ENCODE measurements around the gene HES1. TPM values are rescaled to one million over a fixed set of nuclear protein-coding genes. Genes with fewer than 3 reads are reported as not detected.
A peak's percentile ranks its signal among the peaks of the same experiment; 100 is the strongest.

Gene HES1
- total RNA-seq, 1 donor from 2014 or later: 100 TPM

DNA sequence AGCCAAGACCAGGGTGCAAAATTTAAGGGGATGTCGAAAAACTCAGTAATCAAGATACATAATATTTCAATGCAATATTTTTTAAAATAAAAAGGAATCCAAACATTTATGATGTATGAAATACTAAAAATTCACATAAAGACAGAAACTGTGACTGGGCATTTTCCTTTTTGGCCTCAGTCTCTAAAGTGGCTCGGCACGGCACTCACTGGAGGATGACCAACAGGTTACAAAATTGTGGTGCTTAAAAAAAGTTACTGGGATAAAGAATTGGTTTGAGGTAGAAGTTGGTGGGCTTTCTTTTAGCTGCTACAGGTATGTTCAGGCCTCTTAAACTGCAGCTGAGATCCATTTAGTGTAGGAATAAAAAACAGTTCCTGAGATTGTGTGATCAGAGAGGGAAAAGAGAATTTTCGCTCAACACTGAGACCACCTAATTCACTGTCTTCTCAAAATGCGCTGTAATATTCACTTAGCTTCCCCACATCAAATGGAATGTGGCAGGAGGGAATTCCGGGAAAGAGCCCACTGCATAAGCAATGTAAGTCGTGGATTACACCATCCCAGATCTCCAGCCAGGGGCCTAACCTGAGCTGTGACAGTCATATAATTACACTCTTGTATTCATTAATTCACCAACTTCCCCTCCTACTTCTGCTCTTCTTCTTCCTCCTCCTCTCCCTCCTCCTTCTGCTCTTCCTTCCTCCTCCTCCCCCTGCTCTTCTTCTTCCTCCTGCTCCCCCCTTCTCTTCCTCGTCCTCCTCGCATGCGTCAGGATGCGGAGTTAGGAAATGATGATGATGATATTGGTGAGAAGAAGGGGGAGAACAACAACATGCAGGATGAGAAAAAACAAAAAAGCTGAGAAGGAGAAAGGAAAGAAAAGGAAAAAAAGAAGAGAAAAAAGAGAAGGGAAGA lies 45.9 kb downstream of the HES1 start:
- Mint-ChIP-seq H3K4me3 (no peak overlapping the region), H3K4me1 (ENCODE audit: unreplicated experiment) (peaks cover 47% of the 10 kb centered on the region), H3K27me3 (peaks cover 3% of the 10 kb centered on the region), H3K9me3 (no peaks in the 10 kb centered on the region), H3K27ac (no peak overlapping the region), H3K36me3 (no peaks in the 10 kb centered on the region)
- TF ChIP-seq, protein P1, sequence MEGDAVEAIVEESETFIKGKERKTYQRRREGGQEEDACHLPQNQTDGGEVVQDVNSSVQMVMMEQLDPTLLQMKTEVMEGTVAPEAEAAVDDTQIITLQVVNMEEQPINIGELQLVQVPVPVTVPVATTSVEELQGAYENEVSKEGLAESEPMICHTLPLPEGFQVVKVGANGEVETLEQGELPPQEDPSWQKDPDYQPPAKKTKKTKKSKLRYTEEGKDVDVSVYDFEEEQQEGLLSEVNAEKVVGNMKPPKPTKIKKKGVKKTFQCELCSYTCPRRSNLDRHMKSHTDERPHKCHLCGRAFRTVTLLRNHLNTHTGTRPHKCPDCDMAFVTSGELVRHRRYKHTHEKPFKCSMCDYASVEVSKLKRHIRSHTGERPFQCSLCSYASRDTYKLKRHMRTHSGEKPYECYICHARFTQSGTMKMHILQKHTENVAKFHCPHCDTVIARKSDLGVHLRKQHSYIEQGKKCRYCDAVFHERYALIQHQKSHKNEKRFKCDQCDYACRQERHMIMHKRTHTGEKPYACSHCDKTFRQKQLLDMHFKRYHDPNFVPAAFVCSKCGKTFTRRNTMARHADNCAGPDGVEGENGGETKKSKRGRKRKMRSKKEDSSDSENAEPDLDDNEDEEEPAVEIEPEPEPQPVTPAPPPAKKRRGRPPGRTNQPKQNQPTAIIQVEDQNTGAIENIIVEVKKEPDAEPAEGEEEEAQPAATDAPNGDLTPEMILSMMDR (conservative IDR thresholded peaks at IDR 0.05): no peak
- DNase-seq (ENCODE audit: extremely low spot score, unreplicated experiment): no peak

DNA sequence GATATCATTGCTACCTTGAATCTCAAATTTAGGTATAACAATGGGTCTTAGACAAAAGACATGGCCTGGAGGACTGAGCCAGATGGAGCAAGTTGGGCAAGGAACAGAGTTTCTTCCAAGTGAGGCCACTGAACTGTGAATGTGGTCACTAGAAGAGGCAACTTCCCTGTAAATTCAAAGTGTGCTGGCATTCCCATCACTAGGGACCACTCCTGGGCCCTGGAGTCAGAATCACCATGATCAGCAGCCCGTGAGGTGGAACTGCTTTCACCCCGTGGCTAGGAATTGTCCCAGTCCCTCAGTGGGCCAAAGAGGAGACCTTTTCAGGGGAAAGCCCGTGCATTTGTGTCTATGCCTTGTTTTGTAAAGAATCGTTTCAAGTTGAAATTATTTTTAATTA lies 47.3 kb downstream of the HES1 start:
- no peaks in the 10 kb centered on the region for H3K36me3 Mint-ChIP-seq
- H3K9me3 Mint-ChIP-seq: no peaks in the 10 kb centered on the region
- DNase-seq (ENCODE audit: extremely low spot score, unreplicated experiment): no peak
- TF ChIP-seq, protein P1 (conservative IDR thresholded peaks at IDR 0.05): no peak
- H3K27ac Mint-ChIP-seq: no peak overlapping the region
- no peaks in the 10 kb centered on the region for H3K27me3 Mint-ChIP-seq
- H3K4me1 Mint-ChIP-seq (ENCODE audit: unreplicated experiment): peaks cover 40% of the 10 kb centered on the region
- no peak overlapping the region for H3K4me3 Mint-ChIP-seq

DNA sequence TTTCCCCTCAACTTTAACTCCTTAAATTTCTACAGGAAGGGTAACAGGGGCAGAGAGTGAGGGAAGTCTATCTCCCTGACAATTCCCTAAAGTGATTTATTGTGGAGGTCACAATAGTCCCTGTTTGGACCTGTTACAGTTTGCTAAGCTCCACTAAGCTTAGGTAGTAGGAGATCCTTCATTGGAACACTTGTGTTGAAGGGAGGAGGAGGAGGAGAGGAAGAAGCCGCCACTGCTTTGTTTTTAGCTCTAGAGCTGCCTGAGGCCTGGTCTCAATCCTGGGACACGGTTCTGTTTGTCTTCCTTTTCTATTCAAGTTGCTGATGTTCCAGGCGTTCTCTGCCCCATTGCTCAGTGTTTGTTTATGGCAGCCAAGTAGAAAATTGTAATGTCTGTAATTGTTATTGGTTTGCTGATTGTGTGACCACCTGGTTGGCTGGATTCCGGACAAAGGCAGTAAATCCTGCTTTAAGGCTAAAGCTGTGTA lies 48.4 kb downstream of the HES1 start:
- no peaks in the 10 kb centered on the region for H3K27me3 Mint-ChIP-seq
- no peak for DNase-seq (ENCODE audit: extremely low spot score, unreplicated experiment)
- no peak overlapping the region for H3K4me3 Mint-ChIP-seq
- H3K27ac Mint-ChIP-seq: peak overlapping the region; percentile 30
- TF ChIP-seq, protein P1 (conservative IDR thresholded peaks at IDR 0.05): no peak
- peaks cover 39% of the 10 kb centered on the region for H3K4me1 Mint-ChIP-seq (ENCODE audit: unreplicated experiment)
- H3K36me3 Mint-ChIP-seq: no peaks in the 10 kb centered on the region
- H3K9me3 Mint-ChIP-seq: peaks cover 4% of the 10 kb centered on the region

DNA sequence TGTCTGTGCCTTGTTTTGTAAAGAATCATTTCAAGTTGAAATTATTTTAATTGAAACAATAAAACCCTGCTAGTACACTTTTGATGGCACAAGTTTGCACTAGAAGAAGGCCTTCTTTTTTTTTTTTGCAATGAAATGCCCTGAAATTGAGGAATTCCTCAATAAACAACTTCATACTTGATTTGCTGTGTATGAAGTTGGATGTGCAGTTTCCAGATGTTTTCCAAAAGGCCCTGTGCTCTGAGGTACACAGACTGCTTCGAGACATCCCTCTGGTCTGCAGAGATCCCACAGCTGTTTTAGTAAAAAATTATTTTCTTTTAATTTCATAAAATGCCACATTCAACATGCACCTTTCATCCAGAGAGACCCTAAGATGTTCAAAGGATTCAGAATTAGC lies 48.9 kb downstream of the HES1 start:
- peak overlapping the region; percentile 30 for H3K27ac Mint-ChIP-seq
- H3K27me3 Mint-ChIP-seq: no peaks in the 10 kb centered on the region

DNA sequence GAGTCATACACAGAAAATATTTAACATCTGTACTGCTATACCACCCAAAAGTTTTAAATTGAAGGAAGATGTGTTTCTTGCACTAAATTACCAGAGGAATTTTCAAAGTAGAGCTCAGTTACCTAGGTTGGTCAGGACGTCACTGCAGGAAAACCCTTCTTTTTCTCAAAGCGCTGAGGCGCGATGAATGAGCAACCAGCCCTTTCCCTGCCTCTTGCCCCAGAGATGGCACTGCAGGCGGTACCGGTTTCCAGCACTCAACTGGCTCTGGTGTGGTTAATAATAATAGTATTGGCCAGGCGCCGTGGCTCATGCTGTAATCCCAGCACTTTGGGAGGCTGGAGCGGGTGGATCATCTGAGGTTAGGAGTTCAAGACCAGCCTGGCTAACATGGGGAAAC lies 49.3 kb downstream of the HES1 start:
- no peaks in the 10 kb centered on the region for H3K36me3 Mint-ChIP-seq
- peaks cover 4% of the 10 kb centered on the region for H3K9me3 Mint-ChIP-seq
- H3K4me1 Mint-ChIP-seq (ENCODE audit: unreplicated experiment): peaks cover 37% of the 10 kb centered on the region
- H3K27ac Mint-ChIP-seq: no peak overlapping the region
- TF ChIP-seq, protein P1 (conservative IDR thresholded peaks at IDR 0.05): no peak
- H3K4me3 Mint-ChIP-seq: no peak overlapping the region
- DNase-seq (ENCODE audit: extremely low spot score, unreplicated experiment): no peak
- no peaks in the 10 kb centered on the region for H3K27me3 Mint-ChIP-seq

More for the DNA sequence above, 48.9 kb downstream of the HES1 start:
- DNase-seq (ENCODE audit: extremely low spot score, unreplicated experiment): no peak
- H3K36me3 Mint-ChIP-seq: no peaks in the 10 kb centered on the region
- no peak overlapping the region for H3K4me3 Mint-ChIP-seq
- H3K9me3 Mint-ChIP-seq: peaks cover 4% of the 10 kb centered on the region
- TF ChIP-seq, protein P1 (conservative IDR thresholded peaks at IDR 0.05): no peak
- peaks cover 37% of the 10 kb centered on the region for H3K4me1 Mint-ChIP-seq (ENCODE audit: unreplicated experiment)

Data from type B pancreatic cell (in vitro differentiated cells).